Muscle of arm (tissue), 14 donors: Measurements from ENCODE around the gene SIDT1. TPM values are rescaled to one million over a fixed set of nuclear protein-coding genes. Genes with fewer than 3 reads are reported as not detected.

ENCODE experiments used
- DNase-seq: peaks from one replicate; pipeline ENCODE4 v3.0.0-alpha.2; 2013
- long read RNA-seq, 11 donors: transcript quantifications; one replicate each; lab custom pipeline, GENCODE V29; 2026
- polyA plus RNA-seq, 12 donors: library from polyadenylated mRNA; unstranded; fragments of 120-200 nt; gene quantifications; one replicate each; pipeline ENCODE4 v1.2.1, GENCODE V29; 2013; ENCODE audit not compliant: insufficient read length in 12 of 12

The SIDT1 gene
- polyA plus RNA-seq = 10 to 100 TPM in 1 of 12 donors, 1 to 10 TPM in 10, not detected in 1; 1.3 to 16.6 (median 2.2) TPM
- long read RNA-seq, donor 1 = 0 reads
- long read RNA-seq, donor 2 = 0 reads
- long read RNA-seq, donor 3 = 0 reads
- long read RNA-seq, donor 4 = 0 reads
- long read RNA-seq, donor 5 = 0 reads
- long read RNA-seq, donor 6 = 0 reads
- long read RNA-seq, donor 7, partial matches to known transcripts = 0 of 3 reads
- long read RNA-seq, donor 7, other reads (novel, unspliced or antisense) = 0 of 3 reads
- long read RNA-seq, donor 8, partial matches to known transcripts = 0 of 17 reads
- long read RNA-seq, donor 8, other reads (novel, unspliced or antisense) = 17 of 17 reads
- long read RNA-seq, donor 9 = 0 reads
- long read RNA-seq, donor 10 = 0 reads
- long read RNA-seq, donor 11 = 0 reads

DNA sequence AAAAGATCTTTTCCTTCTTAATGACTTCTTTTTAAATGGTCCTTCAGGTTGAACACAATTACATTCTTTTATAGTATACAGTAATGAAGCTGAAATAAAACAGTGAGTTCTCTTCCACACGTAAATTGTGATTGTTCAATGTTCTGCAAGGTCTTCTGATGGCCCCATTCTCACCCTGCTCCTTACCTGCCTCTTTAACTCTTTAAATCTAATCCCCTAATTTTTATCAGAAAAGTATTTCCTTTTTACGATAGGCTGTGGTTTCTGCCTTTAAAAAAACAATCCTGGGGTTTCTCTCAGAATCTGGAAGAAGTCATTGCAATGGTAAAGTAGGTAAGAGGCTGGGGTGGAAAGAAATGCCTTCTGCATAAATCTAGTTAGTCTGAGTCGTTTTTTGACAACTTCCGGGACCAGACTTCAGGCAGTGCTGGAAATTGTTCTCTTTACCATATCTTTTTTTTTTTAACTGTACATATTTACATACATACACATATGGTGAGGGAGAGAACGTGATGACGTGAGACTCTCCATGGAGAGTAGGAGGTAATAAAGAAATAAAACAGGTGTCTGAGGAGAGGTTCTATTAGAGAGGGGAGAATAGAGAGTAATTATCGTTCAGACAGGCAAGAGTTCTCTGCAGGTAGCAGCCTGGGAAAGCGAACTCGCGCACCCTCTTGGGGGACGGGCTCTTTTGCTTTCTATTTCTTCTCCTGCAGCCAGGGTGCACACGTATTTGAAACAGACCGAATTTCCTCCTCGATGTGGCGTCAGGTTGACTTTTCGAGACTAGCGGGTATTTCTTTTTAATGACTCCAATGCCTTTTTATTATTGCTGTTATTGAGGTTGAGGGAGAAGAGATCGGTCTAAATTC lies at the start of gene SIDT1:
Gene SIDT1, plus strand, starts transcription at position 730 of the 872 bp plus-strand sequence. CDS start 467 bp downstream, outside the sequence.
- DNase-seq = peak; percentile 23

DNA sequence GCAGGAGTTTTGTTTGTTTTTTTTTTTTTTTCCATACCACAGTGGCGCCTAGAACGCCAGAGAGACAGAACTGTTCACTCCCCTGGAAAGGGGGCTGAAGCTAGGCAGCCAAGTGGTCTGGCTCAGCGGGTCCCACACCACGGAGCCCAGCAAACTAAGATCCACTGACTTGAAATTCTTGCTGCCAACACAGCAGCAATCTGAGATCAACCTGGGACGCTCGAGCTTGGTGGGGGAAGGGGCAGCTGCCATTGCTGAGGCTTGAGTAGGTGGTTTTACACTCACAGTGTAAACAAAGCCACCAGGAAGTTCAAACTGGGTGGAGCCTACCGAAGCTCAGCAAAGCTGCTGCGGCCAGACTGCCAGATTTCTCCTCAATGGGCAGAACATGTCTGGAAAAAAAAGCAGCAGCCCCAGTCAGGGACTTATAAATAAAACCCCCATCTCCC lies 47.2 kb upstream of the SIDT1 start:
- no peak for DNase-seq

DNA sequence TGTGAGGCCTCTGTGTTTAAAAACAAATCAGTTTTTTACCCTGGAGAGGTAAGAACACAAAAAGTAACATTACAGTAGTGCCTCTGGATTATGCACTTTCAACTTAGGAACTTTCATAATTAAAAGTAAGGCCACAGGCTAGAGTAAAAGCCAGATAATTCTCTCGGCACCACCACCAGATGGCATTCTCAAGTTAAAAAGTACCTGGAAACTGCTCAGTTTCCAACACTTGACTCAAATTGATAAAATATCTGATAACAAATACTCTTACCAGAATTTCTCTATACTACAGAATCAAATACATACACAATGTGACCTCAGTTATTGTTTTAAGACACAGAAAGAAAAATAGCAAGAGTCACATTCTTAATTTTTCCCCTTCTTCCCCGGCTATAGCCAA lies 37.3 kb upstream of the SIDT1 start:
- peak; percentile 8 for DNase-seq

DNA sequence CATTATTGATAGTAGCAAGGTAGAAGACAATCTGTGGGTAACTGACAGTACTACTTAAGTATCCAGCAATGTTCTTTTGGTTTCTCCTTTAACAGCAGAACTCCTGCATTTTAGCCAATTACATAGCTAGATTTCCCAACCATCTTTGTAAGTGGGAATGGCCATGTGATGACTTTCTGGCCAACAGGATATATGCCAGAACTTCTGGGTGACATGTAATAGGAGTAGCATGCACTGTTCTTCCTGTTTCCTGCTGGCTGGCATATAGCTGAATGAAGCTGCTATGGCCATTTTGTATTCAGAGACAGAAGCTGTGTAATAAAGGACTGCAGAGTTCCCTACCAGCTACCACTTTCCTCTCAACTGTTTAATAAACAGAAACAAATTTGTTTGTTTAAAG lies 35.4 kb upstream of the SIDT1 start:
- no peak for DNase-seq

DNA sequence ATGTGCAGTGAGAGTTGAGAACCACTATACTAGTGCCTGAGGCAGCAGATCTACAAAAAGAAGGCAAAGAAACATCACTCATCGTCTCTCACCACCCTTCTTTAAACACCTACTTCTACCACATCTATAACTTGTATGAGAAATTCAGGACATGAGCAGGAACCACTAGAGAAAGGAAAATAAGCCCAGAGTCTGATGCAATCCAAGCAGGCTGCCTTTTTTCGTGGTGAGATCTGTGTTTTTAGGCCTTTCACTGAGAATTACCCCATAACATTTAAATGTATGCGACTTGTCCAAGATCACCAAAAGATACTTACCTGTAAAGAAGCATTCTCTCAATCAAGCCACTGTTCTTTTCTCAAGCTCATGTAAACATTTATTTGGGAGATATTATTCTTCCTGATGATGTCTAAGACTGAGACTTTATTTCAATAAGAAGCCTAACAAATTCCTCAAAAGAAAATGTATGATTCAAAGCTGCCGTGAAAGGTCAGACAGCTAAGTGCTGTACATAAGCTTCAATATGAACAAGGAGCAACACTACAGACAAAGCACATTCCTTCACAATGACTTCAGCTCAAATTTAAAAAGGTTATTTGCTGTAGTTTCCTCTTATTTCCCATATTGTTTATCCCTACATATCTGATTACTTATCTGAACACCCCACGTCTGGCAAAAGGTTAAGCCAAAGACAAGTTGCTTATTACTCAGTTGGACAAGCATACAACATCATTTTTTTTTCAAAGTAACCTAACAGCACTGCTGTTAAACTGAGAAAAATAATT lies 33.9 kb upstream of the SIDT1 start:
- no peak for DNase-seq

DNA sequence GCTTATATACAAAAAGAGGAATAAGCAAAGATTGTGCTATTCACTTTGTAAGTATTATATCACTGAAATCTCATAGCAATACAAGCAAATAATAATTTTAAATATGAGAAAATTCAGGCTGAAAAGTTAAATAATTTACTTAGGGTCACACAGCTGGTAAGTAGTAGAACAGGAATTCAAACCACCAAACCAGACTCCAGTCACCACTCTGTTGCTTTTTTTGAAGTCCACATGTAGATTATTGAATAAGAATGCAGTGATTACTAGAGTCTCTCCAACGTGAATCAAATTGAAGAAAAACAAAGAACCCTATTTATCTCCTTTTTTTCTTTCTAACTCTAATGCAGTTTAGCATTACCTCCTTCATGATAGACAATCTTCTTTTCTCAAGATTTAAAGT lies 33.3 kb upstream of the SIDT1 start:
- no peak for DNase-seq

DNA sequence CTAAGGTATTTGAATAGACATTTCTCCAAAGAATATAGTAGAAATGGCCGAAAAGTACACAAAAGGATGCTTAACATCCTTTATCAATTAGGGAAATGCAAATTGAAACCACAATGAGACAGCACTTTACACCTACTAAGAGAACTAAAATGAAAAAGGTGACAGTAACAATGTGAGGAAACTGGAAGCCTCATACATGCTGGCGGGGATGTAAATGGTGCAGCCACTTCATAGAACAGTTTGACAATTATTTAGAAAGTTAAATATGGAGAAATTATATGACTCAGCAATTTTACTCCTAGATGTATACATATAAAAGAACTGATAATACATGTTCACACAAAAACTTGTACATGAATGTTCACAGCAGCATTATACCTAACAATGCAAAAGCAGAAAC lies 30.8 kb upstream of the SIDT1 start:
- no peak for DNase-seq

DNA sequence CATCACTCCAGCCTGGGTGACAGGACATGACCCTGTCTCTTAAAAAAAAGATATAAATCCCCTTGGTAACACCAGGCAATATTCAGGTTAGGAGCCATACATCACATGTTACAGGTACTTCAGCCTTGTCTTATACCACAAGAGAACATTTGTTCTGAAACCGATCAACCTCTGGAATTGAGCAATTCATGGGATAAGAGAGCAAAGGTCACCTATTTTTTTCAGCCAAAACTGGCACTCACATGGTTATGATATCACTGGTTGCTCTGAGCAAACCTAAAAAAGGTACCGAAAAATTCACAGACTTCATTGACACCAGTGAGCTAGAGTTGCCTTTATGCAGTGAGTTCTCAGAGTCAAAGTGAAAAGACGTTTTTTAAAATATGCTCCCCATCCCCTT lies 26.5 kb upstream of the SIDT1 start:
- no peak for DNase-seq

DNA sequence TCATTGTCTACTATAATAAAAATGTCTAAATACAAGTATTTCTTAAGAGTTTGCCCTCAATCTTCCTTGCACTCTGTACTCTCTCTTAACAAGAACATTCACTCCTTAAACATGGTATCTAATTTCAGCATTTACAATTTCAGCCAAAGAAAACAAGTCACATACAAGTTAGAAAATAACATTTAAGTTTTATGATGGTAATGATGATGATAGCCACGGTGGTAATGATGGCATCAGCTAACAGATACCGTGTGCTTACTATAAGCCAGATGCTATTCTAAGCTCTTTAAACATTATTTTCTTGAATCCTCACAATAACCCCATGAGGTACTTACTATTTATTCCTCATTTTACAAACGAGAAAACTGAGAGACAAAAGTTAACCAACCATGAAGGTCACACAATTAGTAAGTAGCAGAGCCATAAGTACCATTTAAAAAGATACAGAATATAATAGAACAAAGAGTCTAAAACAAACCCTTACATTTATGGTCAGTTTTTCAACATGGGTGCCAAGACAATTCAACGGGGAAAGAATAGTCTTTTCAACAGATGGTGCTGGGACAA lies 24.8 kb upstream of the SIDT1 start:
- DNase-seq = no peak

DNA sequence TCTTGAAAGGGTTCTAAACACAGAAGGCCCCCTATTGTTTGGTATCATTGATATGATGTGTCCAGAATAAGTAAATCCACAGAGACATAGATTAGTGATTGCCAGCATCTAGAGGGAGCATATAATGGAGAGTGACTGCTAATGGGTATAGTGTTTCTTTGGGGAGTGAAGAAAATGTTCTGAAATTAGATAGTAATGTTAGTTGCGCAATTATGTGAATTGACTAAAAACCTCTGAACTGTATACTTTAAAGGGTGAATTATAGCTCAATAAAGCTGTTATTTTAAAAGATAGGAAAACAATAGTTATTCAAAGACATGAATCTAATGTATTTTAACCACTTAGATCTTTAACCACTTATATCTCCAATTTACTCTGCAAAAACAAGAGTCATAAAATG lies 23.4 kb upstream of the SIDT1 start:
- no peak for DNase-seq

DNA sequence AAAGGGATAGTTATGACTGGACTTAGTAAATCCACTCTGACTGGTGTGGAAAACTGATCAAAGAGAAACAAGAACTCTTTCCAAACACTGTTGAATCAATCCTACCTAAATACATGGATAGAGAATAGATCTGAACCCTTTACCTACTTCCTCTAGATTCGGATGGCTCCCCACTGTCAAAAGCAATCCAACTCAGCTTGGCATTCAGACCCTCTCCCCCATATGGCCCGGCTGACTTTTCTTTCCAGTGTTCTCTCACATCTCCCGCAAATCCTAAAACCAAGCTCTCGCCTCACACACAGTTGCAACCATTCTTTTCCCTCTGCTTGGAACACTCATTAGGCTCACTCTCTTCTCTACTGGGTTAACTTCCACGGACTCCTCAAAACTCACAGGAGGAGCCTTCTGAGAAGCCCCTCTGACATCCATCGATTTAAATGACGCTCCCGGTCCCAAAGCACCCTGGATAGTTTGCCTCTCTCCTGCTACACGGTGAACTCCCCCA lies 18.0 kb upstream of the SIDT1 start:
- DNase-seq = no peak

DNA sequence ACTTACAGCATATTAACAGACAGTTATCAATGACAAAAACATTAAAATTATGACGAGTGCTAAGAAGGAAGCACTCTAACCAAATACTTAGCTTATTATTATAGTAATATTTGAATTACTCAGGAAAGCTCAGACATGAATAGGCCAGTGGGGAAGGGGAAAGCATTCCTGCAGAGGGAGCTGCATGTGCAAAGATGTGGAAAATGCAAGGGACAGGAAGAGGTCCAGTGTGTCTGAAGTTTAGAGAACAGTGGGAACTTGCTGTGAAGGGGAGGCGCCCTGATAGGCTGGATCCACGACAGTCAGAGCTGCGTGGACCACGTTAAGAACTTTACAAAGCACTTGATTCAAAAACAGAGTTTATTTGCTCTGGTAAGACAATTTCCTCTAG lies 16.2 kb upstream of the SIDT1 start:
- DNase-seq = no peak

DNA sequence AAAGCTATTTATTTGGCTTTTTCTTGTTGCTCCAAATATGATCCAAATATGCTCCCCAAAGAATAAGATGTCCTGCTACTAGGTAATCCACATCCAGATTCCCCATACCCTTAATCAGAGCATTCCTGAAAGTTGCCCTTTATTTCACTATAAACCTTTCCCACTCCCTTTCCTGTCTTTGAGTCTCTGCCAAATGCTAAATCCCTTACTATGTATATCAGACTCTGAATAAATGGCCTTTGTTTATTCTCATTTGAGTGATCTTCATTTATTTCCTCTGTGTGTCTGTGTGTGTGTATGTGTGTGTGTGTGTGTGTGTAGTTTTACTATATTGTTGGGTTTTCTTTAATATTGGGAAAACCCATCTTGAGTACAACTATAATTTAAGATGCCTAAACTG lies 10.4 kb upstream of the SIDT1 start:
- DNase-seq = no peak

DNA sequence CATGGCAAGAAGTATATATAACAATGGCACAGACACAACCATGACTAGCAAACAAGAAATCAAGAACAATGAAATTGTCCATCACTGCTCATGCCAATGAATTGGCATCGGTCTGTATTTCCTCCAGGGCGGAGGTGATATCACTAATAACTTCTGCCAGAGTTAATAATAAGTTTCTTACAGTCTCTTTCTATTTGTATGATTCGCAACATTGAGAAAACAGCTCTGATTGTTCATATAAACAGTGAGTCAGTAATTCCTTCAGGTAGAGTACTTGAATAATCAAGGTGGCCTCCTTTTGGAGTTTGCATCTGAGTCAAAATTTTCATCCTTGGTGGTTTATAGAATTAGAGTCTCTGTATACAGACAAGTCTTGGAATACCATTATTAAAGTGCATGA lies 9.1 kb upstream of the SIDT1 start:
- DNase-seq = no peak

DNA sequence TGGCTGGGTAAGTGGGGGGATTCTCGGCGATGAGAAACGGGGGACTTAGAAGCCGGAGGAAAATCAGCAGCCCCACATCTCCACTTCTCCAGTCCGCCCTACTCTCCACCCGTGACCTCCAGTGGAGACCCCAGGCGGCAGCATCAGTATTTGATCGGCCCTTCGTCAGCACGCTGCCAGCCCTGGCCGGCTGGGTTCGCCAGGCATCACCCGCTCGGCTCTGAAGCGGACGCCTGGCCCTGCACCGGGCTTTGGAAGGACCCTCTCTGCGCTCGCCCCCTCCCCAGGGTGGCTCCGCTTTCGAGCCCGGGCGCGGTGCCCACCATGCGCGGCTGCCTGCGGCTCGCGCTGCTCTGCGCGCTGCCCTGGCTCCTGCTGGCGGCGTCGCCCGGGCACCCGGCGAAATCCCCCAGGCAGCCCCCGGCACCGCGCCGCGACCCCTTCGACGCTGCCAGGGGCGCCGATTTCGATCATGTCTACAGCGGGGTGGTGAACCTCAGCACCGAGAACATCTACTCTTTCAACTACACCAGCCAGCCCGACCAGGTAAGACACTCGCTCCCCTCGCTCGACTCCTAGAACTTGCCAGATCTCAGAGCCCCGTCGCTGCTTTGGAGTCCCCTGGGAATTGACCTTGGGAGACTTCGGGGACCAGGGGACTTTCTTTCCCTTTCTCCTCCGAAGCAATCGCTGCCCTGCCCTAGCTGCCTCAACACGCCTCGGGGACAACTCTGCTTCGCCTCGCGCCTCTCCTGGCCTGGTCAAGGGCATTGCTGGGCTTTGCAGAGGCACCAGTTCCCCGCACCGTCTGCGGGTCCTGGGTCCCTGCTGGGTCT lies 561 bp downstream of the SIDT1 start:
- peak; percentile 14 for DNase-seq

DNA sequence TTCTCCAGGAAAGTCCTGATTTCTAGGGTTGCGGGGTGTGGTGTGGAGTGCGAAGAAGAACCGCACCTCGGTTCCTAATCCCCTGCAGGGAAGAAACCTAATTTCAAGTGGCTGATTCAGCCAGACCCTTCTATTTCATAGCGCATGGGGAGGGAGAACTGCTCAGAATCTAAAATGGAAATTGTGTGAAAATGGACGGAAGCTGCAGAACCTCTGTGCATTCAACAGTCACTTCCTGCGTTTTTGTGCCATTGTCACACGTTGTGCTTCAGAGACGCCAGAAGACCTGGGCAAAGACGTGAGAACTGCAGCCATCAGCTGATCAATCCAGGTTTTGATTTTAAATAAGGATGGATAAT lies 1.2 kb downstream of the SIDT1 start:
- no peak for DNase-seq

DNA sequence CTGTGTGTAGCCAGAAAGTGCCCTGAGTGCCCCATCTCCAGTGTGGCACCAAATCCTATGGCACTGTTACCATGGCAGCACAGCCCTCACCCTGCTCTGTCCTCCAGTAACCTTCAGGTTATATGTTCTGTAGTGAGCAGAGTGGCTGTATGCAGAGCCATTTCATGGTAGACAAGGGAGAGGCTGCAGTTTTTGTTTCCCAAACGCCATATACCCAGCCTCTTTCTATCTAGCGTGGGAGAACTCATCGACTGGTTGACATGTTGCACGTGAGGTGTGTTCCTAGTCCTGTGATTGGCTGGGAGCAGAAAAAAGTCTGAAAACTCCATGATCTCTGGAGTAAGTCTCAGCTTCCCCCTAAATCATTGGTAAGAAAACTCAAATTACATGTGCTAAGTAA lies 2.0 kb downstream of the SIDT1 start:
- DNase-seq = no peak

DNA sequence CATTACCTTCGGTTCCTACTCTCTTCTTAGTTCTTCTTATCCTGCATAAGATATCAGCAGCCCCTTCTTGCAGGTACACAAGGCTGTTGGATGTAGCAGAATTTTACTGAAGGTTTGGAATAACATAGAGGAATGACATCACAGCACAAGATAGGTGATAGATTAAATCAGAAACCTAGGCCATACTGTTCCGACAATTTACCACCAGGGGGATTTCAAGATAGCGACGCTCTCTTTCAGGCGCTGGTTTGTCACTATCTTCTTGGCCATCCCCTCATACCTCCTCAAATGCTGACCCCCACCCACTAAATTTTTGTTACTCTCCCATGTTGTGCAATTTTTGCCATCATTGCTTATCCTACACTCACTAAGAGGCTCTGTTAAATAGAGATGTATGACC lies 3.5 kb downstream of the SIDT1 start:
- DNase-seq = no peak

DNA sequence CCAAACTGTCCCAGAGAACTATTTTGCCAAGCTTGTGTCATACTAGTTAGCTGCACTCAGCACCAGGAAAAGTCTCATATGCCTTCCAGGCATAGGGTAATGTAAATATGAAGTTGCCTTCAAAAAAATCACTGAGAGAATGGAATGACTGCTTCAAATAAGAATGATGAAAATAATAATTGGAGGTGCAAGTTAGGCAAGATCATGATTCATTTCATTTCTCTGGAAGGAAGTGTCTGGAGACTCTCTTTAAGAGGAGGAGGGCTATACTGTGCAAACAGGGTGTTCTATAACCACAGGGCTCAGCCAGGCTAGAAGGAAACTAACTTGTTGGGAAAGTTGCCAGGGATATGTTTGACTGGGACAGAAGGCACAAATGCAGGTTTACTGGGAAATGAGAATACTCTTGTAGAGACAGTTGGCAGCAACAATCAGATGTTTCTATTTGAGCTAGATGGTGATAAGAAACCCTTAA lies 4.3 kb downstream of the SIDT1 start:
- no peak for DNase-seq

DNA sequence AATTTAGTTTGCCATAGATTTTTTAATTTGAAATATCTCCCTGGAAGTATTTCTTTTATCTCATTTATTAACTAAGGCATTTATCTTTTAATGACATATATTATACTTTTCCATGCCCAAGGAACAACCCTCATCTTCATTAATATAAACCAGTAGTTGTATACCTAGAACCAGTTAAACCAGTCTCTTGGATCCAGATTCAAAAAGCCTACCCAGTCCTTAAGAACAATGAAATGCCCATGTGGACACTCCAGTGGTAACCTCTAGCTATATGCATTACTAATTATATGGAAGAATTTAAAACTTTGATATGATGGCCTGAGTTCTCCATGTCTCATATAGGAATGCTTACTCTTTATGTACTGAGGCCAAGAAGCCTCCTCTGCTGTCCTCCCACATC lies 4.8 kb downstream of the SIDT1 start:
- no peak for DNase-seq

DNA sequence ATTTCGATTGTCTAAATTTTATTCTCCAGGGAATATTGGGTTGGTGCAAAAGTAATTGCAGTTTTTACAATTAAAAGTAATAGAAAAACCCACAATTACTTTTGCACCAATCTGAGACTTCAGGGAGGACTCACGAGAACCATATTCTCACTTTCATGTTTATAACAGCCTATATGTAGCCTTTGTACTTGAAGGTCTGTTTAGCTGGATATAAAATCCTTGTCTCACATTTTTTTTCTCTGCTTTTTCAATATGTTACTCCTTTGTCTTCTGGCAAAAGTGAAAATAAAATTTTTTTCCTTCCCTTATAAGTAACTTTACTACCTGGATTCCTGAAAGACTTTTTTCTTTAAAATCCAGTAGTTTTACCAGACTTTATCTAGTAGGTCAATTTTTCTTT lies 9.2 kb downstream of the SIDT1 start:
- no peak for DNase-seq
